DMS79 (cell line): ENCODE data around the gene FOXN4.
"Not testable (repeated sequence)": the region's sequence is repeated elsewhere in the genome, so short reads cannot be mapped to it uniquely, and the experiment has no call there.

Source experiments
- DNase-seq: peaks from one replicate; lab custom pipeline; 2025; lab: John Stamatoyannopoulos, UW

Gene FOXN4, protein sequence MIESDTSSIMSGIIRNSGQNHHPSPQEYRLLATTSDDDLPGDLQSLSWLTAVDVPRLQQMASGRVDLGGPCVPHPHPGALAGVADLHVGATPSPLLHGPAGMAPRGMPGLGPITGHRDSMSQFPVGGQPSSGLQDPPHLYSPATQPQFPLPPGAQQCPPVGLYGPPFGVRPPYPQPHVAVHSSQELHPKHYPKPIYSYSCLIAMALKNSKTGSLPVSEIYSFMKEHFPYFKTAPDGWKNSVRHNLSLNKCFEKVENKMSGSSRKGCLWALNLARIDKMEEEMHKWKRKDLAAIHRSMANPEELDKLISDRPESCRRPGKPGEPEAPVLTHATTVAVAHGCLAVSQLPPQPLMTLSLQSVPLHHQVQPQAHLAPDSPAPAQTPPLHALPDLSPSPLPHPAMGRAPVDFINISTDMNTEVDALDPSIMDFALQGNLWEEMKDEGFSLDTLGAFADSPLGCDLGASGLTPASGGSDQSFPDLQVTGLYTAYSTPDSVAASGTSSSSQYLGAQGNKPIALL

DNA sequence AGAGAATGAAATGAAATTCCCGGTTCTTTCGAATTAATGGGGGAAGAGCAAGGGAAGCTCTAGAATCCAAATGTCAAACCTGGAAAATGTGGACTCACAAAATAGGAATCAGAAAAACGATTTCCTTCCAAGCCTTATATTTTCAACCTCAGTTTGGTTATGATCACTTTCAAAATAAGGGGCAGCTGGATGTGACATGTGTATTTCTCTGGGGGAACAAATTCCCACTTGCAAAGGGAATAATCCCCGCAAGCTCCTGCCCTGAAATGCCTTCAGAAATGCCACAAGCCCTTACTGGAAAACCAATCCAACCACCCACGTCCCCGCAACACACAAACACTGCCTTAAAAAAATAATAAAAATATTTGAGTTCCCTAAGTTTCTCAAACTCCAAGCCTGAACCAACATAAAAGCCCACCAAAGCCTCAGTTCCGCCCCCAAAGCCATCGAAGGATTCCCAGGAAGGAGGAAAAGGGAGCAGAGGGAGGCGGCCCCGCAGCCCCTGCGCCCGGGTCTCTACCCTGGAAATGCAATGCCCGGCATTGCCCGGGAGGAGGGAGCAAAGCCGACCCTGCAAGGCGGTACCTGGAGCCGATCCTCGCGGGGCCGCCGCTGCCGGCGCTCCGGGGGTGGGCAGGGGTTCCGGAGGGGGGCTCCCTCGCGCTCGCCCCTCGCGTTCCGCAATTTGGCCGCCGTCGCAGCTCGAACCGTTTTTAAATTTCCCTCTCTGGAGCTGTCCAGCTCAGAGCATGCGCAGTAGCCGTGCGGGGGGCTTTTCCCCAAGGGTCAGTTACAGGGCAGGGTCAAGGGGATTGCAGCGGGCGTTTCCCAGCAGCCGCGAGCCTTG, at the start of gene FOXN4:
Gene FOXN4 (minus strand): TSS at position 751 of the 847 bp plus-strand sequence. CDS start 963 bp downstream, outside the sequence.
- no peak for DNase-seq

DNA sequence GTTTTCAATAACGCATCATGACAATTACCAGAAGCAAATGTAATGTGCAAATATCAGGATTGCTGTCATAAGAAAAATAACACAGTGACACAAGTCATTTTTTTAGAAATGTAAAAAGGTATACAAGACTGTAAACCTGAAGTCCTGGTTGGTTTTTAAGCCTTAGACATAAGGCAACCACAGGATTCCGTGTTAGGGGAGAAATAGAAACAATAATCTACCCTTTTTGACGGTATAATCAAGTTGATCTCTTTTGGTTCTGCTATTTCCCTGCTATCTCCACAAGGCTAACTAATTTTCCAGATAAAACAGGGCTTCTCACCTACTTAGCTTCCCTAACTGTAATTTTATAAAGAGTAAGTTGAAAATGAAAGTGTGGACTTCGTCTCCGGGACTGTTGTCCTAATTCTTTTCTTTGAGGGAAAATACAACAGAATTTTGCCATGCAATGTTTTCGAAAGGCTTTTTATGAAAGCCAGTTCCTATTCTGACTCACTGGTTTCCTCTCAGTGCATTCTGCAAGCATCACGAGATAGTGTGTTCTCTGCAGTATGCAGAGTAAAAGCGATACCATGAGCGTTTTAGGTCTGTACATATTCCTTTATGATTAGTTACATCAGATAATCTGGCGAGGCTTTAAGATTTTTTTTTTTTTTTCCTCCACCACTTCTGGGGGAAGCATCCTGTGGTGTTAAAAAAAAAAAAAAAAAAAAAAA, 49.2 kb upstream of the FOXN4 start:
- DNase-seq, result no peak

DNA sequence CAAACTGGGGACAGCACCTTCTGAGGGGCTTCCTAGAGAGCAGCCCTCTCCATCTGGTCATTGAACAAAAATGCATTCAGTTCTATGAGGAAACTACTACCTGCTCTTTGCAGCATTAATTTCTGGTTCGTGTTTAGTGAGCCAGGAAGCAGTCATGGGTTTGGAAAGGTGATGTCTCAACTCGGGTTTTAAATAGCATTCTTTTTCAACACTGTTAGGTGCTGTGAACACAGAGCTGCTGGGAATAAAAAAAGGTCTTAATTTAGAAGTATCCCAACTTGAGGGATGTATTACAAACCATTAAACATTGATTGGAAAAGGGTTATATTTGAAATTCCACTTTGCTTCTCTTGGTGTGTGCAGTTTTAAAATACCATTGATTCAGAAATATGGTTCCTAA, 47.9 kb upstream of the FOXN4 start:
- no peak for DNase-seq

DNA sequence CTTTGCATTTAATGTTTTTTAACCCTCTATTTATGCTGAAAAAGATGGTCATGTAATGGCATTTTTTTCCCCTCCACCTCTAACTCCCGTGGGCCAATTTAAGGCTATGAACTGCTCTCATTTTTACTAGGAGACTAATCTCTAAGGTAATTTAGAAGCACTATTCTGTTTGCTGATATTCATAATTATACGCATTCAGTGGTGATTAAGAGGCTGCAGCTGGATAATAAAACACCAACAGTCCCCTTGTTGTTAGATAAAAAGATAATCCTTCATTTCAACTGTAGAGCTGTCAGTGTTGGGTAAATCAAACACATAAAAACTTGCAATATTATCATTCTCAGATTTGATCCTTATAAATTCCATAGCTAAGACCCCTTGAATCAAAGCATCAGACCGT, 47.5 kb upstream of the FOXN4 start:
- DNase-seq, result no peak

DNA sequence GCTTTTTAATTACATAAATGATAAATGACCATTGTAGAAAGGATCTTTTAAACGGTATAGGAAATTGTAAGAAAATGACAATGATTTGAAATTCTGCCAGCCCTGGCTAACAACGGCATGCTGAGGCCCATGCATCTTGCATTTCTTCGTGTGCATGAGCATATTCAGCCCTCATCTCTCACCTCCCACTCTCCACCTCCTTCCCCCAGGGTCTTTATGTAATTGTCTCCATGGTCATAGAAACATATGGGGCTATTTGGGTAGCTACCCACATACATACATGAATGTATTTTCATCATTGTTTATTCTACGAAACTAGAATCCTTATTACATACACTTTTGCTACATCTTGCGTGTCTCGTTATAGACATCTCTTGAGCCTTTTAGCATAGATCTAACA, 43.1 kb upstream of the FOXN4 start:
- no peak for DNase-seq

DNA sequence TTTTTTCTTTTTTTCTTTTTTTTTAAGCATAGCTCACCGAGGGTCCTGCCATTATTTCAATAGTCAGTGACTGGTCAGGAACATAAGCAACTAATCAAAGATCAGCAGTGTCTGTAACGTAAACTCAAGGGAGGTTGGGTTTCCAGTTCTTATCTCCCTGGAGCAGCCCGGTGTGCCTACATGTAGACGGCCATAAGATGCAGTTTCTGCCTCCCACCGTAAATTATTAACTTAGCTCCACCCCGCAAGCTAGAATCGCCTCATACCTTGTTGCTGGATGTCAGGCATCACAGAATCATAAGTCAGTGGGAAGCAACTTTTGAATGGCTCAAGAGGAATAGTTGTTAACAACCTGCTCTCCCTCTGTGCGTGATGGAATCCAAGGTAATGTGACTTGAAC, 38.5 kb upstream of the FOXN4 start, which contains the start of gene MYO1H:
Gene MYO1H (plus strand): TSS at position 312 of the 400 bp plus-strand sequence. CDS start 61 bp downstream, at position 373.
- no peak for DNase-seq

DNA sequence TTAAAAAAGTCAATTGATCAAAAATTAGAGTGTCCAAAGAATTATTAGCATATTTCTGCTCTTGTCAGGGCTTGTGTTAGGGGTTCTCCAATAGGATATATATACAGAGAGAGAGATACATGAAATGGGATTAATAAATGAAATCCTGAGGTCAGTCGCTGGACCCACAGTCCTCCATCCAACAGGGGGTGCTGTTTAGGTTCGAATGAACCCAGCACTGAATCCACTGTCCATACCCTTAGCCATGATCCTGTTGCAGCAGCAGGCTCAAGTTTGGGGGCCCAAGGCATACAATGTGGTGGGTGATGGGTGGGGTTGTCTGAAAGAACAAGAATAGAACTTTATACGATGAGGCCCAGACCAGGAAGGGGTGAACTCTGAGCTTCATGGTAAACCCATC, 37.8 kb upstream of the FOXN4 start:
- DNase-seq, result no peak

DNA sequence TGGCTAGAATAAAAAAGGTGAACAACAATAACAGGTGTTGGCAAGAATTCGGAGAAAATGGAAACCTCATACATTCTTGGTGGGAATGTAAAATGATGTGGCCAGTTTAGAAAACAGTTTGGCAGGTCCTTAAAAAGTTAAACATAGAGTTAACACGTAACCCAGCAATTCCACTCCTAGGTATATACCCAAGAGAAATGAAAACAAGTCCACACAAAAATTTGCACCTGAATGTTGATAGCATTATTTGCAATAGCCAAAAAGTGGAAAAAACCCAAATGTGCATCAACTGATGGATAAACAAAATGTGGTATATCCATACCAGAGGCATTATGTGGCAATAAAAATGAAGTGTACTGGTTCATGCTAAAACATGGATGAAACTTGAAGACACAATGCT, 36.3 kb upstream of the FOXN4 start:
- no peak for DNase-seq

DNA sequence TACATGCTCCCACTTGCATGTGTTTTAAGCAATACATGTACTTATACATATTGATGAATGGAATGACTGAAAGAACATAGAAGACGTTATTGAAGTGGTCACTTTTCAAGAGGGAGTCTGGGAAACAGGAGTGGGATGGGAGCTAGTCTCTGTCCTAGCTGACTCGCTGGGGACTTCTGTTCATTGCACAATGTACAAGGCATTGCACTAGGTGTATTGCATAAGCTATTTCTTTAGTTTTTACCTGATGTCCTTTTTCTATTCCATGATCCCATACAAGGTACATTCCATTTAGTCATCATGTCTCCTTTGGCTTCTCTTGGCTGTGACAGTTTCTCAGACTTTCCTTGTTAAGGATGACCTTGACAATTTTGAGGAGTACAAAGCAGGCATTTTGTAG, 34.6 kb upstream of the FOXN4 start:
- no peak for DNase-seq

DNA sequence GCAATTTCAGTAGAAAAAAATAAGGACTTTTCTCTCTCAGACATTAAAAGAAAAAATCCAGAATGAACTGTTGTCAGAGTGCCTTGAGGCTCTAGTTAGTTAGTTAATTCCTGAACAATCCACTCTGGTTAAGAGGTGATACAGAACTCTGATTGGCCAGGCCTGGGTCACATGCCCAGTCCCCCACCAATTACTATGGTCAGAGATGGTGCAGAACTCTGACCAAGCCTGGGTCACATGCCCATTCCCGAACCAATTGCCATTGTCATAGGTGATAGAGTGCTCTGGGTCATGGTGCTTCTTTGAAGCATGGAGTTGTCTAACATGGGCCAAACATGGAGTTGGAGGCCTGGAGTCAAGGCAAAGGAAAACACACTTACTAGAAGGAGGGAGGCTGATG, 27.5 kb upstream of the FOXN4 start:
- no peak for DNase-seq

DNA sequence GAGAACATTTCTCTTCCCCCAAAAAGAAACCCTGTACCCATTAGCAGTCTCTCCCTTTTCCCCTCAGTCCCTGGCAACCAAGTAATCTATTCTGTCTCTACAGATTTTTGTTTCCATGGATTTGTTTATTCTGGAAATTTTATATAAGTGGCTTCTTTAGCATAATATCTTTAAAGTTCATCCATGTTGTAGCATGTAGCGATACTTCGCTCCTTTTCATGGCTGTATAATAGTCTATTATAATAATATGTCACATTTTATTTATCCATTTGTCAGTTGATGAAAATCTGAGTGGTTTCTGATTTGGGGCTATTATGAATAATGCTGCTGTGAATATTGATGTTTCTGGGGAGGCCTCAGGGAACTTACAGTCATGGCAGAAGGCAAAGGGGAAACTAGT, 25.8 kb upstream of the FOXN4 start:
- no peak for DNase-seq

DNA sequence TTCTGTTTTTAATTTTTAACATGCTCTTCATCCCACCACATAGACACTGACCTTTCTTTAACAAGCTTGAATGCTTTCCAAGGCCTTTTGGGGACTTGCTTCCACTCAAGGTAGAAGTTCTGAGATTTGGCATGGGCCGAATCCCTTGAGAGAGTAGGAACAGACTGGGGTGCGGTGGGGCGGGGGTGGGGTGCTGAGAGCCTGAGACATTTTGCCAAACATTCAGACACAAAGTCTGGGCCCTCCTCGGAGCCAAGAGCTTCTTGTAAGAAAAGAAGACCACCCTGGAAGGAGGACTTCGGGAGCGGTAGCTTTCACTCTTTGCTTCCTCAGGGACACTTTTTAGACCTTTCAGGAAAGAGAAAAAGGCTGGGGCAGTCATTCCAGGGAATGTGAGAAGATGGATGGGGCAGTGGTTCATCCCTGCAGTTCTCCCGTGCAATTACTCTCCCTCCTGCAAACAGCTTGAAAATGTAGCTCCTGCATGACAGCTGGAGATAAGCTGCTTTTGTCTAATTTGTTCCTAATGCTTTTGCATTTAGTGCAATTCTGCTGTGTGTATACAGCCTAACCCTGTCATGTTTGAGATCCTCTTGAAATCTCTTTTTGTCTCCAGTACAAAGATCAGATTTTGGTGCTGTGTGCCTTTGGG, 22.3 kb upstream of the FOXN4 start:
- DNase-seq, result no peak

DNA sequence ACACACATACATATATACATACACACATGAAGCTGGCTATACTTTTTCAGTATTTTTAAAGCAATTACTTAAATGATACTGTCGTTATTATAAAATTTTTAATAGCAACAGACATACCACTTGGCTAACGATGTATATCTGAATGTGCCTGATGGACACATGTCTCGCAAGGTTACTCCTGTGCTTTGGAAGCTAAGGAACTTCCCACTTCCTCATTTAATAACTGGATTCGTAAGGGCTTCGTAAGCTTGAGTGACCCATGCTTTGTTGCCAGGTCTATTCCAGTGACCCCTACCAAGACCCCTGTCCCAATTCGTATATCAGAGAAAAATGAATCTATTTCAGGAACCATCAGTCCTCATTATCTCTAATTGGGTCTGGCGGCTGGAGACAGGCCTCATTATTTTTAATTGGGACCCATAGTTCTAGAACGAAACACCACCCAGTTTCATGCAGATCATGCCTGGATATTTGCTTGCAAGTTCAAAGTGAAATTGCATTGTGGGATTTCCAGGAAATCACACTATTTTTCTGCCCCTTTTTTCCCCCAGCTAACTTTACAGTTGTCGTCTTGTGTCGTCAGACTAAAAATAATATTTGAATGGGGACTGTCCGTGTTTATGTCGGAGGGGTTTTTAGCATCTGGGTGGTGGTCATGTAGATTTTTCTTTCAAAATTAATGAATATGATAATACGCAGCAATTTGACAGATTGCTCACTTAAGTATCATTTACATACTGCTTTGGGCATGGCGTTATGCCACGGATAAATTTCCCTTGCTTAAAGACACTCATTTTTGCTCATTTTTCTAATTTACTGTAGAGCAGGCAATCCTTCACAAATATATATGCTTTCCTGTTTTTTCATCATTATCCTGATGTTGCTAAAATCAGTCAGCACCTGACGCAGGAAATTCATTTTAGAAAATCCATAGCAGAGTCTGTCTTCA, 21.5 kb upstream of the FOXN4 start:
- DNase-seq, result no peak

DNA sequence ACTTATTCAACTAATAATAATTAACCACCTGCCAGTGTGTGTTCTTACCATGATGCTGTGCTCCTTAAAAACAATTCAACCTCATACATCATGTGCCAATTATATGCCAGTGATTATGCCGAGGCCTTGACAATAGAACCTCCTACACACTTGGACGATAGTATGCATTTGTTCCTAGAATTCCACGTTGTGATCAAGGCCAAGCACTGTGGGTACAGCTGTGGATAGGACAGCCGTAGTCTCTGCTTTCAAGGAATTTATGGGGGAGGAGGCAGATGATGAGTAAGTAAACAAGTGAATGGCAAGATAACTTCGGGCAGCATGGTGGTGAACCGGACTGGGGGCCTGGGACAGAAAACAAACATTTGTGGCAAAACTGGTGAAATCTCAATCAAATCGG, 20.6 kb upstream of the FOXN4 start:
- no peak for DNase-seq

DNA sequence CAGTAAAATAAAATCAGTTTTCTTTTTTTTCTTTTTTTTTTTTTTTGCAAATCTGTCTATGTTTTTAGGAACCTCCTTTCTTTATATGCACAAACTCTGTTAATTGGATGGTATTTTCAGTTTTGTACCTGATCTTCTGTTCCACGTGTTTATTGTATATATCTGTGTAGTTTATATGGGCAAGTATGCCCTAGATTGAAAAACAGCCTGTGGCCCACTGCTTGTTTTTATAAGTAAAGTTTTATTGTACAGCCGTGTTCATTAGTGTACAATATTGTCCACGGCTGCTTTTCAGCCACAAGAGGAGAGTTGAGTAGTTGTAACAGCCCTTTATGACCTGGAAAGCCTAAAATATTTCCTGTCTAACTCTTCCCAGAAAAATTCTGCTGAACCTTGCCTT, 19.9 kb upstream of the FOXN4 start:
- DNase-seq, result no peak

DNA sequence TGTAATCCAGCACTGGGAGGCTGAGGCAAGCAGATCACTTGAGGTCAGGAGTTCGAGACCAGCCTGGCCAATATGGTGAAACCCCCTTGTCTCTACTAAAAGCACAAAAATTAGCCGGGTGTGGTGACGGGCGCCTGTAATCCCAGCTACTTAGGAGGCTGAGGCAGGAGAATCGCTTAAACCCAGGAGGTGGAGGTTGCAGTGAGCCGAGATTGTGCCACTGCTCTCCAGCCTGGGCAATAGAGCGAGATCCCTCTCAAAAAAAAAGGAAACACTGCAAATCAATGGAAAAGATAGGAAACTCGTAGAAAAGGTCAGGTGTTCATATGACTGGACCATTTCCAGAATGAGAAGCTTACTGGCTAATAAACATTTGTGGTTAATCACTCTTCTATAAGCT, 12.2 kb upstream of the FOXN4 start:
- not testable (repeated sequence) for DNase-seq

DNA sequence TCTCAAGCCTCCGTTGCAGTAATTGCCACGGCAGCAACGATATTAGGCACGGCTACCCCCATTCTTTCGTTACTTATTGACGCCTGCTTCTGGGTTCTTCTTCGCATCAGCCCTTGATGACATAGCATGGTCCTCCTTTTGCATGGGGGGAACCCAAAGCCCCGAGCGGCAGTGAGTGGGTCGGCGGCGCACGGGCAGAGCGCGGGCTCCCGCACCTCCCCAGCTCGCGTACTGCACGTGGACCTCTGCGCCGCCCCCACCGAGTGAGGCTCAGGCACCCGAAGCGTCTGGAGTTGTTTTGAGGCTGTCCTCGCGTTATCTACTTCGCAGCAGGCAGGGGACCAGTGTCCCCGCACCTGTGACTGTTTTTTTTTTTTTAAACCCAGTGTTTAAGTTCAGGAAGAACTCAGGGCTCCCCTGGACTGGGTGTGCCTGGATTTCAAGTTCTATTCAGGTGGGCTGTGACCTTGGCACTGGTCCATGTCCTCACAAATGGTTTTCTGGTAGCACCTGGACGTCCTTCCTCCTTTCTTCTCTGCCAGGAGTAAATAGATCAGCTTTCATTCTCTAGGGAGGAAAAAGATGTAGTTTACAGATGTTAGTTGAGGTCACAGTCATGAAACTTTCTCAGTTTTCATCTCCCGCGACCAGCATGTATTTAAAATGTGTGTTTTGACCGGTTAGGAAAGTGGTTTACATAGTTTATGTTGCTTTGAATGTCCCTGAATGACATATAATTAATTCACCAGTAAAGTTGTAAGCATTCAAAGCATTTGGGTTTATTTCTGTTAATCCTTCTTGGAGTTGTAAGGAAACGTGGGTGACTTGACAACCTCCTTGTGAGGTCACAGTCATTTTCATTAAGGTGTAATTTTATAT, 1.4 kb upstream of the FOXN4 start:
- DNase-seq, result peak; percentile 44

DNA sequence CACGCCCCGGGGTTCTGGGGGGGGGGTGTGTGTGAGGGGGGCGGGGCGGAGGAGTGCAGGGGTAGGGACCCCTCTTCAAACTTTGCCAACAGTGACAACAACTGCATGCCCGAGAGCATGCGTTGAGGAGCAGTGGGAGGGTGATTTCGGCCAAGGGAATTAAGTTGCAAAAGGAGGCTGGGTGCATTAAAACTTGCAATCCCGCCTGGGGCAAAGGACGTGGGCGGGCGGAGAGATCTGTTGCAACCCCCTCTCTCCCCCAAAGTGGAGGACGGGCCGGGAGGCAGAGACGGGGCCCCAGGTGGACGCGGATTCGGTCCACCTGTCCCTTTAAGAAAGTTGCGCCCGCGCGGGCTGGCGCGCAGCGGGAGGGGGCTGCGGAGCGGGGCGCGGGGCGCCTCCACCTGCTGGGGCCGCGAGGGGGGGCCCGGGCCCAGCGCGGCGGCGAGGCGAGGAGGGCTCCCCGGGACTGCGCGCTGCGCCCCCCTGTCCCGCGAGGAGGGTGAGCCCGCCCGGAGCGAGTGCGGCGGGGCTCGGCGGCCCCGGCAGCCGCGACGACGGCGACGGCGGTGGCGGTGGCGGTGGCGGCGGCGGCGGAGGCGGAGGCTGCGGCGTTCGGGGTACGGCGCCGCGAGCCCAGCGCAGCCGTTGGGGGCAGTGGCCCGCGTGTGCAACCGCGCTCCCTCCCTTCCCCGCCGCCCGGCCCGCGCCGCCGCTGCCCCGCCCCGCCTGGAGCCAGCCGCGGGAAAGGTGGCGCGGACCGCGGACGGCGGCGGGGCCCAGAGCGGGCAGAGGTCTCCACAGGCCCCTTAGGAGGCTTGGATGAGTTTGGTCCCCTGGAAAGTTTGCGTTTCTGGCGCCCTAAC, 530 bp upstream of the FOXN4 start:
- DNase-seq, result no peak

DNA sequence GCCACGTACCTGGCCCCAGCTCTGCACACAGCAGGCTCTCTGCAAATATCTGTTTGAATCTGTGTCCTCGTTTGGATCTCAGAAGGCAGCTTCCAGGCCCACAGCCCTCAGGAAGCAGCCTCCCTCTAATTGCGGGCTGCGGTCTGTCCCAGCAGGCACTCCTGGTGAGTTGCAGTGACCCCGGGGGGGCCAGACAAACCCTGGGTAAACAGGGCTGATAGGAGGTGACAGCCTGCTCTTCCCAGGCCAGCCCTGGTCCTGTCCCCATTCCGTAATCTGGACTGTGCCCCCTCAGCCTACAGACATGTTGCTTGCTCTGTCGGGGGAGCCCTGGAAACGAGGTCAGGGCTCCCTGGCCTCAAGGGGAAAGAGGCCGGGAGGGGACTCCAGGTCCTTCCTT, 2.0 kb downstream of the FOXN4 start:
- no peak for DNase-seq
